HepG2 (cell line): ENCODE measurements around the gene DPEP2NB. TPM values are rescaled to one million over a fixed set of nuclear protein-coding genes. Genes with fewer than 3 reads are reported as not detected.

Experiments
- ATAC-seq: fragments of 200-7000 bp; cut with Tn5 transposase; 3 replicates; pipeline ENCODE4 v1.9.1; 2020; ENCODE audit warnings: mild to moderate bottlenecking, moderate library complexity
- BruUV-seq: library from RNA; stranded (reverse); fragments of 400-500 nt; replicated peaks from 2 replicates; lab custom pipeline; 2021; lab: Mats Ljungman, UMichigan
- CTCF ChIA-PET: fragments of 300-600 bp; formaldehyde crosslinking; extraction: SDS; loops from one replicate; lab custom pipeline; 2021; ENCODE audit warnings: low total read pairs, inconsistent platforms, low intra/inter-chr PET ratio; lab: Yijun Ruan, JAX
- POLR2A ChIA-PET: fragments of 350-600 bp; sonication (Branson Sonifier 250); formaldehyde crosslinking; loops from one replicate; lab custom pipeline; 2020; ENCODE audit warnings: antibody characterized with exemption, inconsistent platforms; lab: Yijun Ruan, JAX
- DNase-seq: peaks from one replicate; pipeline ENCODE4 v3.0.0-alpha.2; 2015; ENCODE audit warnings: low spot score
- FAIRE-seq: peaks from 3 replicates; lab custom pipeline; 2011; peaks lifted over from hg19 to GRCh38; lab: Jason Lieb, UNC
- H2AFZ ChIP-seq: one replicate; pipeline ENCODE4 v1.6.1; 2011; ENCODE audit warnings: low read length, inconsistent platforms
- H3K27ac ChIP-seq: fragments of 300-600 bp; 3 replicates; pipeline ENCODE4 v1.8.0; 2011; ENCODE audit warnings: mixed run types, mild to moderate bottlenecking, mixed read lengths, low read length, inconsistent platforms; ENCODE audit not compliant: insufficient read depth; ENCODE audit errors: extremely low read length
- H3K27me3 ChIP-seq, 2 experiments: fragments of 200-600 bp in 1 of 2; 2 replicates in 1 of 2; 3 replicates in 1 of 2; pipeline versions ENCODE4 v1.6.0 to v1.8.0; 2011; ENCODE audit warnings: low read length in 2 of 2, mild to moderate bottlenecking in 2 of 2, moderate library complexity in 2 of 2, inconsistent platforms in 1 of 2; ENCODE audit not compliant: insufficient read depth in 2 of 2, control insufficient read depth in 1 of 2
- H3K36me3 ChIP-seq, 2 experiments: fragments of 200-600 bp in 1 of 2; replicated peaks in 1 of 2; 2 replicates in 1 of 2; 3 replicates in 1 of 2; pipeline versions ENCODE4 v1.5.1 to v1.8.0; 2011; ENCODE audit warnings: low read length in 2 of 2, inconsistent platforms in 1 of 2; ENCODE audit not compliant: insufficient read depth in 2 of 2, control insufficient read depth in 1 of 2
- H3K4me1 ChIP-seq: 2 replicates; pipeline ENCODE4 v1.5.1; 2012; ENCODE audit warnings: low read length, inconsistent platforms; ENCODE audit not compliant: insufficient read depth
- H3K4me2 ChIP-seq: 2 replicates; pipeline ENCODE4 v1.6.0; 2011; ENCODE audit warnings: low read depth, low read length, inconsistent platforms
- H3K4me3 ChIP-seq, 3 experiments: fragments of 200-600 bp in 1 of 3; sonication (generic), shearing (Covaris generic) in 1 of 3; replicated peaks in 1 of 3; 2 replicates each; pipeline ENCODE4 v1.5.1; 2011 to 2016; ENCODE audit warnings: low read length in 3 of 3, inconsistent platforms in 2 of 3, low read depth in 2 of 3, mild to moderate bottlenecking in 2 of 3, control low read depth in 1 of 3, mixed read lengths in 1 of 3; ENCODE audit not compliant: insufficient read depth in 1 of 3
- H3K79me2 ChIP-seq: one replicate; pipeline ENCODE4 v1.6.1; 2011; ENCODE audit warnings: low read length, inconsistent platforms; ENCODE audit not compliant: insufficient read depth
- H3K9ac ChIP-seq: 2 replicates; pipeline ENCODE4 v1.6.0; 2011; ENCODE audit warnings: mild to moderate bottlenecking, low read depth, low read length, inconsistent platforms; ENCODE audit not compliant: insufficient read depth
- H3K9me3 ChIP-seq: 2 replicates; pipeline ENCODE4 v1.5.1; 2012; ENCODE audit warnings: mild to moderate bottlenecking, low read length
- H4K20me1 ChIP-seq: 2 replicates; pipeline ENCODE4 v1.6.0; 2011; ENCODE audit warnings: inconsistent platforms, mild to moderate bottlenecking, low read length, moderate library complexity; ENCODE audit not compliant: insufficient read depth
- CBX2 ChIP-seq, 2 experiments: fragments of 200-600 bp in 1 of 2; sonication (generic); formaldehyde crosslinking in 1 of 2; IDR thresholded peaks; 2 replicates each; pipeline versions ENCODE4 v1.7.0 to v1.8.1; 2018 to 2022; ENCODE audit warnings: low read depth in 2 of 2, low read length in 1 of 2, mild to moderate bottlenecking in 1 of 2, missing genetic modification reagents in 1 of 2
- GLI4 ChIP-seq: sonication (generic); formaldehyde crosslinking; IDR thresholded peaks from 2 replicates; pipeline ENCODE4 v1.5.1; 2020; ENCODE audit warnings: missing genetic modification reagents, mild to moderate bottlenecking, moderate library complexity, borderline replicate concordance
- HIVEP1 ChIP-seq: sonication (generic); formaldehyde crosslinking; IDR thresholded peaks from 2 replicates; pipeline ENCODE4 v1.4.0; 2020; ENCODE audit warnings: mild to moderate bottlenecking, missing genetic modification reagents
- MAFG ChIP-seq: sonication (generic); formaldehyde crosslinking; IDR thresholded peaks from 2 replicates; pipeline ENCODE4 v1.5.1; 2020; ENCODE audit warnings: mild to moderate bottlenecking, missing genetic modification reagents
- MEIS2 ChIP-seq: sonication (generic); formaldehyde crosslinking; IDR thresholded peaks from 2 replicates; pipeline ENCODE4 v1.9.0; 2021; ENCODE audit warnings: mild to moderate bottlenecking, missing genetic modification reagents
- PRDM15 ChIP-seq: sonication (generic); formaldehyde crosslinking; IDR thresholded peaks from 2 replicates; pipeline ENCODE4 v1.4.0; 2020; ENCODE audit warnings: missing genetic modification reagents
- REL ChIP-seq: sonication (generic); formaldehyde crosslinking; conservative IDR thresholded peaks from 2 replicates; pipeline ENCODE4 v1.8.0; 2022; ENCODE audit warnings: mild to moderate bottlenecking, missing genetic modification reagents, moderate library complexity
- SRY ChIP-seq: sonication (generic); formaldehyde crosslinking; IDR thresholded peaks from 2 replicates; pipeline ENCODE4 v1.8.0; 2022; ENCODE audit warnings: mild to moderate bottlenecking, missing genetic modification reagents
- STAT5B ChIP-seq: sonication (generic); formaldehyde crosslinking; IDR thresholded peaks from 2 replicates; pipeline ENCODE4 v1.4.0; 2020; ENCODE audit warnings: missing genetic modification reagents
- TFDP1 ChIP-seq: IDR thresholded peaks from 2 replicates; pipeline ENCODE4 v1.6.1; 2016; ENCODE audit warnings: missing compliant biosample characterization, missing genetic modification reagents, borderline replicate concordance
- ZIK1 ChIP-seq: sonication (generic); formaldehyde crosslinking; IDR thresholded peaks from 2 replicates; pipeline ENCODE4 v1.5.0; 2020; ENCODE audit warnings: mild to moderate bottlenecking, low read depth, missing genetic modification reagents, borderline replicate concordance
- ZMYM2 ChIP-seq: sonication (generic); formaldehyde crosslinking; IDR thresholded peaks from 2 replicates; pipeline ENCODE4 v1.8.0; 2022; ENCODE audit warnings: mild to moderate bottlenecking, missing genetic modification reagents
- ZNF225 ChIP-seq: sonication (generic); formaldehyde crosslinking; IDR thresholded peaks from 2 replicates; pipeline ENCODE4 v1.4.0; 2020; ENCODE audit warnings: mild to moderate bottlenecking, missing genetic modification reagents
- ZNF274 ChIP-seq: sonication (generic); formaldehyde crosslinking; IDR thresholded peaks from 2 replicates; pipeline ENCODE4 v1.5.1; 2020; ENCODE audit warnings: mild to moderate bottlenecking, missing genetic modification reagents
- ZNF275 ChIP-seq: sonication (generic); formaldehyde crosslinking; IDR thresholded peaks from 2 replicates; pipeline ENCODE4 v1.8.0; 2022; ENCODE audit warnings: missing genetic modification reagents, mild to moderate bottlenecking, inconsistent platforms, borderline replicate concordance
- ZNF589 ChIP-seq: sonication (generic); formaldehyde crosslinking; conservative IDR thresholded peaks from 2 replicates; pipeline ENCODE4 v1.8.0; 2022; ENCODE audit warnings: mild to moderate bottlenecking, moderate library complexity, missing genetic modification reagents
- ZSCAN12 ChIP-seq: sonication (generic); formaldehyde crosslinking; IDR thresholded peaks from 2 replicates; pipeline ENCODE4 v1.9.0; 2021; ENCODE audit warnings: mild to moderate bottlenecking, missing genetic modification reagents
- WGBS: methylation state at CpG from one replicate; pipeline ENCODE4 v1.1.6; 2017; ENCODE audit warnings: low lambda C conversion rate; 5-methylcytosine and 5-hydroxymethylcytosine counted together
- in situ Hi-C: cut with HindIII; loops from 2 replicates; pipeline ENCODE4 v1.10.0; 2017; ENCODE audit warnings: low pct_unique_long_range_greater_than_20kb; ENCODE audit not compliant: extremely low pct_ligation_motif_present
- intact Hi-C: fragments of 100-400 bp; cut with micrococcal nuclease; formaldehyde crosslinking; loops from one replicate; pipeline ENCODE4 v1.10.0; 2022; ENCODE audit not compliant: unreplicated experiment
- polyA plus RNA-seq, 8 experiments: library from polyadenylated mRNA; depleted of rRNA in 3 of 8; stranded (reverse) in 7 of 8; unstranded in 1 of 8; fragments of >200 nt; fragmentation: Illumina TruSeq in 4 of 8; extraction: Trizol in 4 of 8; gene quantifications; 2 replicates each; pipeline versions ENCODE4 v1.2.1 to v1.2.3, GENCODE V29; 2011 to 2016; ENCODE audit warnings: low read depth in 4 of 8, missing spikeins in 1 of 8, mixed read lengths in 1 of 8; ENCODE audit not compliant: insufficient read depth in 1 of 8
- total RNA-seq, 5 experiments: library from RNA; depleted of rRNA; stranded (reverse); fragments of >200 nt; fragmentation: Illumina TruSeq; extraction: Trizol; gene quantifications; 2 replicates each; pipeline ENCODE4 v1.2.3, GENCODE V29; 2016; ENCODE audit warnings: low read depth in 1 of 5
- TF ChIP-seq, protein P1 (sequence below): IDR thresholded peaks from 2 replicates; pipeline ENCODE4 v1.6.1; 2016

DPEP2NB gene
- total and polyA plus RNA-seq, 2 of the 13 experiments (the other 11 are each of a cell fraction or from before 2014, with no cell fraction given) = not detected

- Histone ChIP-seq H4K20me1 (peaks cover 16% of the 10 kb centered on the region), H3K27ac (peak overlapping the region; percentile 75), H2AFZ (no peak overlapping the region), H3K9me3 (no peaks in the 10 kb centered on the region), H3K9ac (peak overlapping the region; percentile 97), H3K27me3 (no peaks in the 10 kb centered on the region; a peak in 1 of 5 replicates), H3K79me2 (peaks cover 58% of the 10 kb centered on the region), H3K4me1 (peaks cover 62% of the 10 kb centered on the region), H3K4me2 (peak overlapping the region; percentile 92), H3K4me3 (peak overlapping the region; percentile 89 to 91 (median 90)), H3K36me3 (peaks cover 5 to 6% of the 10 kb centered on the region in 2 experiments; a peak in 4 of 5 replicates)
- intact Hi-C loops = loop anchor here (2.0 kb wide), 1 partner anchor 25 kb away; no protein-coding TSS in a partner anchor
- in situ Hi-C loops = no loop called here
- ATAC-seq (no peak), FAIRE-seq (no peak), DNase-seq (no peak)
- POLR2A ChIA-PET = interaction anchor here (0.6 to 12.9 kb wide), 5 partner anchors 13 to 55 kb away, joined by 3 to 226 read pairs (median 13); partner anchors contain the start of genes DDX28, DUS2, LCAT and PSMB10
- 2% methylated on average over 18 of the region's 45 CpGs for WGBS
- CTCF ChIA-PET = no interaction called here
- BruUV-seq = no TSS peak
- TF ChIP-seq ZIK1 (CRISPR knock-in tag) (no peak), STAT5B (CRISPR knock-in tag) (no peak), ZNF274 (peak; percentile 30; the same call in 1 of the 2 replicates), TFDP1 (CRISPR knock-in tag) (no peak), ZSCAN12 (CRISPR knock-in tag) (0 out of 2 replicates have a peak, but pooled peaks have one; percentile 19), ZNF225 (CRISPR knock-in tag) (no peak), MEIS2 (no peak), ZMYM2 (CRISPR knock-in tag) (no peak), GLI4 (CRISPR knock-in tag) (0 out of 2 replicates have a peak, but pooled peaks have one; percentile 34), CBX2 (IDR thresholded peaks at IDR 0.05; ENCODE audit: low read depth, low read length) (no peak), CBX2 (CRISPR knock-in tag; IDR thresholded peaks at IDR 0.05; ENCODE audit: low read depth) (no peak), ZNF589 (CRISPR knock-in tag) (peak; percentile 34; the same call in 1 of the 2 replicates), HIVEP1 (CRISPR knock-in tag) (0 out of 2 replicates have a peak, but pooled peaks have one; percentile 6), MAFG (no peak), ZNF275 (CRISPR knock-in tag) (0 out of 2 replicates have a peak, but pooled peaks have one; percentile 41), PRDM15 (0 out of 2 replicates have a peak, but pooled peaks have one; percentile 41), REL (CRISPR knock-in tag) (peak; percentile 51; the same call in 1 of the 2 replicates), SRY (CRISPR knock-in tag) (no peak)
- TF ChIP-seq, protein P1, sequence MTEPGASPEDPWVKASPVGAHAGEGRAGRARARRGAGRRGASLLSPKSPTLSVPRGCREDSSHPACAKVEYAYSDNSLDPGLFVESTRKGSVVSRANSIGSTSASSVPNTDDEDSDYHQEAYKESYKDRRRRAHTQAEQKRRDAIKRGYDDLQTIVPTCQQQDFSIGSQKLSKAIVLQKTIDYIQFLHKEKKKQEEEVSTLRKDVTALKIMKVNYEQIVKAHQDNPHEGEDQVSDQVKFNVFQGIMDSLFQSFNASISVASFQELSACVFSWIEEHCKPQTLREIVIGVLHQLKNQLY (CRISPR knock-in tag) = no peak
Measured at GRCh38 chr16:67967958-67968399, 47.7 kb downstream of the DPEP2NB start.
